Fibroblast of lung (primary cell): ENCODE measurements around the gene NCOR1.

Experiments used
- EZH2 ChIP-seq: IDR thresholded peaks from 2 replicates; pipeline ENCODE4 v1.5.1; 2012; ENCODE audit warnings: low read length, control low read depth, mild to moderate bottlenecking; ENCODE audit errors: missing control alignments
- TF ChIP-seq, protein P1 (sequence below), 2 donors: IDR thresholded peaks in 1 of 2; conservative IDR thresholded peaks in 1 of 2; 1 replicate in 1 of 2; 2 replicates in 1 of 2; pipeline ENCODE4 v1.5.1; 2011 to 2012; ENCODE audit warnings: low read length in 2 of 2, control low read depth in 1 of 2, inconsistent platforms in 1 of 2, low read depth in 1 of 2, mild to moderate bottlenecking in 1 of 2

DNA sequence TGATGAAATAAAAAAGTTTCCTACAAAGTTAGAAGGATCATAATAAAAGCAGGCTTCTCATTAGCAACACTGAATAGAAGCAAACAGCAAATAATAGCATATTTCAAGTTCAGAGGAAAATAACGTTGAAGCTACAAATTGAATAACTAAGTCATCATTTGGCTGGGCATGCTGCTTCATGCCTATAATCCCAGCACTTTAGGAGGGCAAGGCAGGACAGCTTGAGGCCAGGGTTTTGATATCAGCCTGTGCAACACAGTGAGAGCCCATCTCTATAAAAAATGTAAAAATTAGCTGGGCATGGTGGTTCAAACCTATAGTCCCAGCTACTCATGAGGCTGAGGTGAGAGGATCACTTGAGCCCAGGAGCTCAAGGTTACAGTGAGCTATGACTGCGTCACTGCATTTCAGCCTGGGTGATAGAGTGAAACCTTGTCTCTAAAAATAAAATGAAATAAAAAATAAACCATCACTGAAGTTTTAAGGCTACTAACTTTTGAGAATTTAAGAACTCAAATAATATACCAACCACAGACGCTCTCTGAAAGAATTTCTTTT lies 25.5 kb downstream of the NCOR1 start:
- no peak for TF ChIP-seq EZH2
- TF ChIP-seq, protein P1, sequence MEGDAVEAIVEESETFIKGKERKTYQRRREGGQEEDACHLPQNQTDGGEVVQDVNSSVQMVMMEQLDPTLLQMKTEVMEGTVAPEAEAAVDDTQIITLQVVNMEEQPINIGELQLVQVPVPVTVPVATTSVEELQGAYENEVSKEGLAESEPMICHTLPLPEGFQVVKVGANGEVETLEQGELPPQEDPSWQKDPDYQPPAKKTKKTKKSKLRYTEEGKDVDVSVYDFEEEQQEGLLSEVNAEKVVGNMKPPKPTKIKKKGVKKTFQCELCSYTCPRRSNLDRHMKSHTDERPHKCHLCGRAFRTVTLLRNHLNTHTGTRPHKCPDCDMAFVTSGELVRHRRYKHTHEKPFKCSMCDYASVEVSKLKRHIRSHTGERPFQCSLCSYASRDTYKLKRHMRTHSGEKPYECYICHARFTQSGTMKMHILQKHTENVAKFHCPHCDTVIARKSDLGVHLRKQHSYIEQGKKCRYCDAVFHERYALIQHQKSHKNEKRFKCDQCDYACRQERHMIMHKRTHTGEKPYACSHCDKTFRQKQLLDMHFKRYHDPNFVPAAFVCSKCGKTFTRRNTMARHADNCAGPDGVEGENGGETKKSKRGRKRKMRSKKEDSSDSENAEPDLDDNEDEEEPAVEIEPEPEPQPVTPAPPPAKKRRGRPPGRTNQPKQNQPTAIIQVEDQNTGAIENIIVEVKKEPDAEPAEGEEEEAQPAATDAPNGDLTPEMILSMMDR (conservative IDR thresholded peaks at IDR 0.05 in 1 of 2, IDR thresholded peaks at IDR 0.05 in 1 of 2; ENCODE audit: low read depth in 1 of 2, low read length in 2 of 2): no peak
